Keratinocyte (primary cell): Measurements from ENCODE around the gene TTC24. TPM values are rescaled to one million over a fixed set of nuclear protein-coding genes. Genes with fewer than 3 reads are reported as not detected.

ENCODE experiments used
- DNase-seq: peaks from one replicate; pipeline ENCODE4 v3.0.0-alpha.2; 2011; ENCODE audit warnings: low read depth, missing footprints, low spot score
- FAIRE-seq: peaks from 2 replicates; lab custom pipeline; 2011; peaks lifted over from hg19 to GRCh38; lab: Jason Lieb, UNC
- H2AFZ ChIP-seq: 2 replicates; pipeline ENCODE4 v1.6.0; 2012; ENCODE audit warnings: low read length, control low read depth, inconsistent platforms; ENCODE audit not compliant: control insufficient read depth
- H3K27ac ChIP-seq: 2 replicates; pipeline ENCODE4 v1.5.1; 2011; ENCODE audit warnings: low read length; ENCODE audit not compliant: control insufficient read depth, insufficient read depth
- H3K27me3 ChIP-seq: 3 replicates; pipeline ENCODE4 v1.6.0; 2011; ENCODE audit warnings: low read length; ENCODE audit not compliant: control insufficient read depth, insufficient read depth; ENCODE audit errors: extremely low read depth
- H3K36me3 ChIP-seq, 2 experiments: 2 replicates in 1 of 2; 3 replicates in 1 of 2; pipeline ENCODE4 v1.5.1; 2011; ENCODE audit warnings: low read length in 2 of 2, mild to moderate bottlenecking in 1 of 2; ENCODE audit not compliant: control insufficient read depth in 2 of 2, insufficient read depth in 2 of 2; ENCODE audit errors: extremely low read depth in 1 of 2
- H3K4me1 ChIP-seq: 3 replicates; pipeline ENCODE4 v1.5.1; 2011; ENCODE audit warnings: low read length; ENCODE audit not compliant: control insufficient read depth, insufficient read depth; ENCODE audit errors: extremely low read depth
- H3K4me2 ChIP-seq: 3 replicates; pipeline ENCODE4 v1.6.0; 2011; ENCODE audit warnings: low read depth, low read length; ENCODE audit not compliant: control insufficient read depth, insufficient read depth; ENCODE audit errors: extremely low read depth
- H3K4me3 ChIP-seq, 3 experiments: fragments of 200-600 bp in 1 of 3; sonication (generic) in 1 of 3; 2 replicates in 2 of 3; 3 replicates in 1 of 3; pipeline ENCODE4 v1.5.1; 2011 to 2016; ENCODE audit warnings: low read length in 3 of 3, mild to moderate bottlenecking in 3 of 3, control low read depth in 2 of 3, inconsistent platforms in 1 of 3, low read depth in 1 of 3, mixed read lengths in 1 of 3, mixed run types in 1 of 3, moderate library complexity in 1 of 3; ENCODE audit not compliant: control insufficient read depth in 2 of 3, insufficient read depth in 2 of 3; ENCODE audit errors: extremely low read depth in 1 of 3
- H3K79me2 ChIP-seq: 2 replicates; pipeline ENCODE4 v1.6.0; 2012; ENCODE audit warnings: low read length; ENCODE audit not compliant: control insufficient read depth, insufficient read depth
- H3K9ac ChIP-seq: 3 replicates; pipeline ENCODE4 v1.6.0; 2011; ENCODE audit warnings: low read length; ENCODE audit not compliant: control insufficient read depth, insufficient read depth; ENCODE audit errors: extremely low read depth
- H3K9me1 ChIP-seq: 3 replicates; pipeline ENCODE4 v1.6.0; 2011; ENCODE audit warnings: low read length; ENCODE audit not compliant: control insufficient read depth, insufficient read depth; ENCODE audit errors: extremely low read depth
- H3K9me3 ChIP-seq: 2 replicates; pipeline ENCODE4 v1.5.1; 2012; ENCODE audit warnings: low read depth, low read length; ENCODE audit not compliant: control insufficient read depth
- H4K20me1 ChIP-seq: 3 replicates; pipeline ENCODE4 v1.6.0; 2011; ENCODE audit warnings: low read length; ENCODE audit not compliant: control insufficient read depth, insufficient read depth; ENCODE audit errors: extremely low read depth
- CTCF ChIP-seq, 3 experiments: IDR thresholded peaks in 1 of 3; conservative IDR thresholded peaks in 1 of 3; optimal IDR thresholded peaks in 1 of 3; 2 replicates in 2 of 3; 3 replicates in 1 of 3; pipeline versions ENCODE3 to v1.5.1; 2011; ENCODE audit warnings: low read length in 3 of 3, mild to moderate bottlenecking in 3 of 3, moderate library complexity in 2 of 3, control low read depth in 1 of 3, inconsistent platforms in 1 of 3; ENCODE audit not compliant: insufficient read depth in 2 of 3; ENCODE audit errors: extremely low read depth in 1 of 3
- EZH2 ChIP-seq: IDR thresholded peaks from one replicate; pipeline ENCODE4 v1.6.1; 2012; ENCODE audit warnings: inconsistent platforms, mild to moderate bottlenecking, low read length, moderate library complexity
- dilution Hi-C: fragments of 300-500 bp; cut with MboI; formaldehyde crosslinking; loops from one replicate; pipeline ENCODE4 v1.7.0; 2020; ENCODE audit warnings: low sequenced_read_pairs; ENCODE audit not compliant: extremely low pct_ligation_motif_present
- polyA plus RNA-seq, 5 experiments: library from polyadenylated mRNA; depleted of rRNA in 3 of 5; stranded (reverse) in 3 of 5; stranded (forward) in 1 of 5; unstranded in 1 of 5; fragments of >200 nt; gene quantifications; 1 replicate in 1 of 5; 2 replicates in 3 of 5; 3 replicates in 1 of 5; pipeline versions ENCODE4 v1.2.1 to v1.2.3, GENCODE V29; 2011 to 2012; ENCODE audit warnings: missing spikeins in 2 of 5, low read depth in 1 of 5, low replicate concordance in 1 of 5

Gene TTC24
- polyA plus RNA-seq, 1 donor (not counting 4 experiments of a cell fraction or from before 2014, with no cell fraction given), result not detected

DNA sequence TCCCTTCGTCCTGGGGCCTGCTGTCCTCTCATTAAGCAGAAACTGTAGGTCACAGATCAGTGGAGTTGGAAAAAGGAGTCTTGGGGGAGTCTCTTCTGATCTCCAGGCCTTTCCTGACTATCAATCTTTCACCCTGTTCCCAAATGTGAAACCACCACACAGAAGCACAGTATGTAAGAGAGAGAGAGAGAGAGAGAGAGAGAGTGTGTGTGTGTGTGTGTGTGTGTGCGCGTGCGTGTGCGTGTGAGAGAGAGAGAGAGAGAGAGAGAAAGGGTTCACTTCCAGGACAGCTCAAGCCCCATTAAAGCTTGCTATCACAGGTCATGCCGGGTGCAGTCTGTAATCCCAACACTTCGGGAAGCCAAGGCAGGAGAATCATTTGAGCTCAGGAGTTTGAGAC is 1.5 kb upstream of the TTC24 start:
- dilution Hi-C loops, result no loop called here
- no peaks in the 10 kb centered on the region for H3K27me3 ChIP-seq
- no peaks in the 10 kb centered on the region for H3K9me3 ChIP-seq
- no peak overlapping the region for H3K4me3 ChIP-seq
- H3K79me2 ChIP-seq, result no peaks in the 10 kb centered on the region
- H3K9ac ChIP-seq, result no peak overlapping the region
- H3K4me1 ChIP-seq, result no peaks in the 10 kb centered on the region
- H3K4me2 ChIP-seq, result no peak overlapping the region
- no peak overlapping the region for H3K27ac ChIP-seq
- H3K36me3 ChIP-seq, result no peaks in the 10 kb centered on the region
- TF ChIP-seq CTCF (optimal IDR thresholded peaks at IDR 0.05 in 1 of 3, IDR thresholded peaks at IDR 0.05 in 1 of 3, conservative IDR thresholded peaks at IDR 0.05 in 1 of 3; ENCODE audit: extremely low read depth in 1 of 3, insufficient read depth in 2 of 3, low read length in 3 of 3) (no peak), EZH2 (no peak)
- no peaks in the 10 kb centered on the region for H4K20me1 ChIP-seq
- H2AFZ ChIP-seq, result no peak overlapping the region
- no peaks in the 10 kb centered on the region for H3K9me1 ChIP-seq
- no peak for DNase-seq
- FAIRE-seq, result no peak

- dilution Hi-C loops, result no loop called here
- Histone ChIP-seq H2AFZ (no peak overlapping the region), H3K9ac (no peak overlapping the region)
Measured at GRCh38 chr1:156581661-156582387, 2.3 kb downstream of the TTC24 start.

More at GRCh38 chr1:156581661-156582387, 2.3 kb downstream of the TTC24 start:
- Histone ChIP-seq H3K79me2 (no peaks in the 10 kb centered on the region), H3K27me3 (no peaks in the 10 kb centered on the region), H4K20me1 (no peaks in the 10 kb centered on the region), H3K27ac (no peak overlapping the region), H3K36me3 (no peaks in the 10 kb centered on the region), H3K9me1 (no peaks in the 10 kb centered on the region), H3K4me3 (no peak overlapping the region), H3K4me2 (no peak overlapping the region), H3K9me3 (no peaks in the 10 kb centered on the region), H3K4me1 (peaks cover 2% of the 10 kb centered on the region)
- TF ChIP-seq CTCF (optimal IDR thresholded peaks at IDR 0.05 in 1 of 3, IDR thresholded peaks at IDR 0.05 in 1 of 3, conservative IDR thresholded peaks at IDR 0.05 in 1 of 3; ENCODE audit: extremely low read depth in 1 of 3, insufficient read depth in 2 of 3, low read length in 3 of 3) (no peak), EZH2 (no peak)
- FAIRE-seq (no peak), DNase-seq (no peak)
